Progenitor cell of endocrine pancreas (in vitro differentiated cells): ENCODE measurements around the gene TICRR. TPM values are rescaled to one million over a fixed set of nuclear protein-coding genes. Genes with fewer than 3 reads are reported as not detected.

Source experiments
- DNase-seq: peaks from one replicate; pipeline ENCODE4 v3.0.0; 2021; ENCODE audit warnings: low spot score; ENCODE audit not compliant: unreplicated experiment
- H3K27ac Mint-ChIP-seq: 2 replicates; pipeline ENCODE4 v1.8.0; 2021; ENCODE audit warnings: mild to moderate bottlenecking, moderate library complexity, mixed read lengths
- H3K27me3 Mint-ChIP-seq: 2 replicates; pipeline ENCODE4 v1.8.0; 2021; ENCODE audit warnings: mixed read lengths
- H3K36me3 Mint-ChIP-seq: 2 replicates; pipeline ENCODE4 v1.8.0; 2022; ENCODE audit warnings: mixed read lengths; ENCODE audit not compliant: insufficient read depth
- H3K4me1 Mint-ChIP-seq: 2 replicates; pipeline ENCODE4 v1.8.0; 2021; ENCODE audit warnings: low read depth, mixed read lengths
- H3K4me3 Mint-ChIP-seq: 2 replicates; pipeline ENCODE4 v1.8.0; 2021; ENCODE audit warnings: low read depth, mild to moderate bottlenecking, moderate library complexity, mixed read lengths
- H3K9me3 Mint-ChIP-seq: 2 replicates; pipeline ENCODE4 v1.8.0; 2021; ENCODE audit warnings: low read depth, mixed read lengths
- CTCF ChIP-seq: fragments of 200-600 bp; sonication (generic); IDR thresholded peaks from one replicate; pipeline ENCODE4 v1.5.0; 2021; ENCODE audit warnings: antibody characterized with exemption, mild to moderate bottlenecking; ENCODE audit not compliant: unreplicated experiment
- total RNA-seq: library from RNA; stranded (reverse); gene quantifications from 2 replicates; pipeline ENCODE4 v1.2.1, GENCODE V29; 2021

TICRR gene
- total RNA-seq, 1 donor from 2014 or later = 13.9 TPM

GRCh38 chr15:89586651-89587050, 11.4 kb downstream of the TICRR start:
- no peaks in the 10 kb centered on the region for H3K27me3 Mint-ChIP-seq
- no peak for TF ChIP-seq CTCF
- H3K4me3 Mint-ChIP-seq = no peak overlapping the region
- no peaks in the 10 kb centered on the region for H3K9me3 Mint-ChIP-seq
- H3K27ac Mint-ChIP-seq = no peak overlapping the region
- no peak for DNase-seq
- no peaks in the 10 kb centered on the region for H3K36me3 Mint-ChIP-seq
- no peaks in the 10 kb centered on the region for H3K4me1 Mint-ChIP-seq

GRCh38 chr15:89587955-89588354, 12.7 kb downstream of the TICRR start:
- H3K9me3 Mint-ChIP-seq = no peaks in the 10 kb centered on the region
- no peaks in the 10 kb centered on the region for H3K36me3 Mint-ChIP-seq
- no peaks in the 10 kb centered on the region for H3K4me1 Mint-ChIP-seq
- no peaks in the 10 kb centered on the region for H3K27me3 Mint-ChIP-seq
- no peak for TF ChIP-seq CTCF
- H3K27ac Mint-ChIP-seq = no peak overlapping the region
- no peak overlapping the region for H3K4me3 Mint-ChIP-seq
- DNase-seq = no peak

GRCh38 chr15:89591834-89592233, 16.6 kb downstream of the TICRR start:
- no peak for TF ChIP-seq CTCF
- Mint-ChIP-seq H3K27ac (no peak overlapping the region), H3K4me1 (no peaks in the 10 kb centered on the region), H3K9me3 (no peaks in the 10 kb centered on the region), H3K36me3 (no peaks in the 10 kb centered on the region), H3K4me3 (no peak overlapping the region), H3K27me3 (no peaks in the 10 kb centered on the region)
- DNase-seq = no peak

- Mint-ChIP-seq H3K9me3 (no peaks in the 10 kb centered on the region), H3K36me3 (peaks cover 6% of the 10 kb centered on the region), H3K27me3 (no peaks in the 10 kb centered on the region), H3K4me3 (no peak overlapping the region), H3K27ac (no peak overlapping the region), H3K4me1 (no peaks in the 10 kb centered on the region)
- no peak for DNase-seq
- no peak for TF ChIP-seq CTCF
Observed at GRCh38 chr15:89593018-89593417, 17.7 kb downstream of the TICRR start.

- Mint-ChIP-seq H3K36me3 (peaks cover 8% of the 10 kb centered on the region), H3K9me3 (no peaks in the 10 kb centered on the region), H3K4me1 (no peaks in the 10 kb centered on the region), H3K4me3 (no peak overlapping the region), H3K27me3 (no peaks in the 10 kb centered on the region), H3K27ac (no peak overlapping the region)
- no peak for DNase-seq
- TF ChIP-seq CTCF = no peak
Observed at GRCh38 chr15:89599021-89599420, 23.8 kb downstream of the TICRR start.

- no peak for TF ChIP-seq CTCF
- Mint-ChIP-seq H3K36me3 (peaks cover 54% of the 10 kb centered on the region), H3K27ac (no peak overlapping the region), H3K4me1 (no peaks in the 10 kb centered on the region), H3K4me3 (no peak overlapping the region), H3K9me3 (peaks cover 29% of the 10 kb centered on the region), H3K27me3 (no peaks in the 10 kb centered on the region)
- DNase-seq = no peak
Observed at GRCh38 chr15:89611317-89611716, 36.0 kb downstream of the TICRR start.
